Placental epithelial cell (primary cell): Measurements from ENCODE around the gene DMBT1. TPM values are rescaled to one million over a fixed set of nuclear protein-coding genes. Genes with fewer than 3 reads are reported as not detected.

Source experiments
- total RNA-seq: library from RNA; depleted of rRNA; stranded (reverse); fragments of >200 nt; gene quantifications from 2 replicates; pipeline ENCODE4 v1.2.3, GENCODE V29; 2012

Gene DMBT1
- not detected in 2 replicates for total RNA-seq

GRCh38 chr10:122560279-122560804 is at the start of gene DMBT1:
Gene DMBT1 (plus strand): TSS chr10:122560754. CDS start chr10:122560771, 17 bp downstream.

Other genes with a start within 250 kb of the DMBT1 start
- gene PLEKHA1, start 186.0 kb upstream of the DMBT1 start, total RNA-seq, result 22.8 and 35.0 TPM in 2 replicates
- not detected in 2 replicates for gene ARMS2, start 106.1 kb upstream of the DMBT1 start, total RNA-seq
- gene HTRA1, start 99.2 kb upstream of the DMBT1 start, total RNA-seq, result 0.11 and 1.6 TPM in 2 replicates
- not detected in 2 replicates for gene C10orf120, start 139.1 kb downstream of the DMBT1 start, total RNA-seq